Measurements from ENCODE around the gene DYNLL1. TPM values are rescaled to one million over a fixed set of nuclear protein-coding genes. Genes with fewer than 3 reads are reported as not detected.

Gene DYNLL1
- total RNA-seq, 1 experiment from 2014 or later = 340 TPM

- intact Hi-C loops (cut with micrococcal nuclease; ENCODE audit: unreplicated experiment) = no loop called here
- H3K4me1 ChIP-seq (replicated peaks; ENCODE audit: insufficient read depth) = peaks cover 44% of the 10 kb centered on the region
- ChIA-PET POLR2A (ENCODE audit: unreplicated experiment) (interaction anchor here (0.7 kb wide), 1 partner anchor 1134 kb away, joined by 6 read pairs; no protein-coding TSS in a partner anchor), CTCF (interaction anchor here (0.6 kb wide), 1 partner anchor 215 kb away, joined by 6 read pairs; no protein-coding TSS in a partner anchor)
- no peak overlapping the region for H3K27ac ChIP-seq
- H3K79me2 ChIP-seq (ENCODE audit: low read depth) = peaks cover 71% of the 10 kb centered on the region
- DNase-seq = no peak
- TF ChIP-seq CTCF (conservative IDR thresholded peaks at IDR 0.05) = no peak
- TF ChIP-seq EZH2 (IDR thresholded peaks at IDR 0.05; ENCODE audit: low read depth) = no peak
- no peaks in the 10 kb centered on the region for H3K9me3 ChIP-seq (ENCODE audit: insufficient read depth, low read depth)
- H3F3A ChIP-seq (ENCODE audit: insufficient read depth, low read depth) = peaks cover 24% of the 10 kb centered on the region; the same call in 1 of the 2 replicates
- H3K27me3 ChIP-seq (ENCODE audit: insufficient read depth, low read depth) = no peaks in the 10 kb centered on the region
- peaks cover 60% of the 10 kb centered on the region for H4K20me1 ChIP-seq (ENCODE audit: insufficient read depth)
- H2AFZ ChIP-seq = no peak overlapping the region
- no peaks in the 10 kb centered on the region for H3K9me2 ChIP-seq (ENCODE audit: insufficient read depth)
- no TSS peak for BruUV-seq (replicated peaks)
- peak overlapping the region; percentile 97 for H3K4me3 ChIP-seq
- H3K4me2 ChIP-seq = peak overlapping the region; percentile 92
- H3K36me3 ChIP-seq (ENCODE audit: low read depth) = peaks cover 27% of the 10 kb centered on the region; the same call in 1 of the 2 replicates
These were observed 40.3 kb downstream of the DYNLL1 start for GRCh38 chr12:120536064-120536791.

GRCh38 chr12:120537856-120538220 is 41.9 kb downstream of the DYNLL1 start:
- Histone ChIP-seq H3K9me3 (ENCODE audit: insufficient read depth, low read depth) (no peaks in the 10 kb centered on the region), H3K79me2 (ENCODE audit: low read depth) (peaks cover 87% of the 10 kb centered on the region), H3K4me1 (replicated peaks; ENCODE audit: insufficient read depth) (peaks cover 44% of the 10 kb centered on the region), H3K27ac (no peak overlapping the region), H3K36me3 (ENCODE audit: low read depth) (peaks cover 27% of the 10 kb centered on the region; the same call in 1 of the 2 replicates), H3K9me2 (ENCODE audit: insufficient read depth) (no peaks in the 10 kb centered on the region), H3K4me2 (peak overlapping the region; percentile 92), H4K20me1 (ENCODE audit: insufficient read depth) (peaks cover 75% of the 10 kb centered on the region), H3K4me3 (peak overlapping the region; percentile 24; the same call in 1 of the 2 replicates), H3K27me3 (ENCODE audit: insufficient read depth, low read depth) (no peaks in the 10 kb centered on the region), H3F3A (ENCODE audit: insufficient read depth, low read depth) (peaks cover 18% of the 10 kb centered on the region; the same call in 1 of the 2 replicates), H2AFZ (no peak overlapping the region)
- intact Hi-C loops (cut with micrococcal nuclease; ENCODE audit: unreplicated experiment) = no loop called here
- ChIA-PET CTCF (interaction anchor here (0.6 to 0.7 kb wide), 3 partner anchors 12 to 839 kb away, joined by 3 to 7 read pairs (median 3); no protein-coding TSS in a partner anchor), POLR2A (ENCODE audit: unreplicated experiment) (no interaction called here)
- TF ChIP-seq CTCF (conservative IDR thresholded peaks at IDR 0.05) = no peak
- TF ChIP-seq EZH2 (IDR thresholded peaks at IDR 0.05; ENCODE audit: low read depth) = no peak
- no peak for DNase-seq
- BruUV-seq (replicated peaks) = no TSS peak

GRCh38 chr12:120538281-120539156 is 42.6 kb downstream of the DYNLL1 start:
- Histone ChIP-seq H3K36me3 (ENCODE audit: low read depth) (peaks cover 27% of the 10 kb centered on the region; the same call in 1 of the 2 replicates), H3K27ac (peak overlapping the region; percentile 47), H3K9me3 (ENCODE audit: insufficient read depth, low read depth) (no peaks in the 10 kb centered on the region), H3K9me2 (ENCODE audit: insufficient read depth) (no peaks in the 10 kb centered on the region), H2AFZ (no peak overlapping the region), H4K20me1 (ENCODE audit: insufficient read depth) (peaks cover 82% of the 10 kb centered on the region), H3F3A (ENCODE audit: insufficient read depth, low read depth) (peaks cover 17% of the 10 kb centered on the region; the same call in 1 of the 2 replicates), H3K4me1 (replicated peaks; ENCODE audit: insufficient read depth) (peaks cover 44% of the 10 kb centered on the region), H3K27me3 (ENCODE audit: insufficient read depth, low read depth) (no peaks in the 10 kb centered on the region), H3K4me2 (peak overlapping the region; percentile 92), H3K4me3 (peak overlapping the region; percentile 27; the same call in 1 of the 2 replicates), H3K79me2 (ENCODE audit: low read depth) (peaks cover 94% of the 10 kb centered on the region)
- no peak for TF ChIP-seq CTCF (conservative IDR thresholded peaks at IDR 0.05)
- TF ChIP-seq EZH2 (IDR thresholded peaks at IDR 0.05; ENCODE audit: low read depth) = no peak
- BruUV-seq (replicated peaks) = no TSS peak
- ChIA-PET POLR2A (ENCODE audit: unreplicated experiment) (interaction anchor here (0.5 to 0.6 kb wide), 4 partner anchors 33 to 300 kb away, joined by 3 to 4 read pairs (median 3); no protein-coding TSS in a partner anchor), CTCF (interaction anchor here (0.7 kb wide), 1 partner anchor 11 kb away, joined by 3 read pairs; no protein-coding TSS in a partner anchor)
- intact Hi-C loops (cut with micrococcal nuclease; ENCODE audit: unreplicated experiment) = no loop called here
- peak; percentile 58 to 68 for DNase-seq

All from PC-9 (cell line).